Fibroblast of lung (primary cell): ENCODE measurements around the gene ACOT7.

Experiments
- EZH2 ChIP-seq: IDR thresholded peaks from 2 replicates; pipeline ENCODE4 v1.5.1; 2012; ENCODE audit warnings: low read length, control low read depth, mild to moderate bottlenecking; ENCODE audit errors: missing control alignments
- TF ChIP-seq, protein P1 (sequence below), 2 donors: IDR thresholded peaks in 1 of 2; conservative IDR thresholded peaks in 1 of 2; 1 replicate in 1 of 2; 2 replicates in 1 of 2; pipeline ENCODE4 v1.5.1; 2011 to 2012; ENCODE audit warnings: low read length in 2 of 2, control low read depth in 1 of 2, inconsistent platforms in 1 of 2, low read depth in 1 of 2, mild to moderate bottlenecking in 1 of 2

DNA sequence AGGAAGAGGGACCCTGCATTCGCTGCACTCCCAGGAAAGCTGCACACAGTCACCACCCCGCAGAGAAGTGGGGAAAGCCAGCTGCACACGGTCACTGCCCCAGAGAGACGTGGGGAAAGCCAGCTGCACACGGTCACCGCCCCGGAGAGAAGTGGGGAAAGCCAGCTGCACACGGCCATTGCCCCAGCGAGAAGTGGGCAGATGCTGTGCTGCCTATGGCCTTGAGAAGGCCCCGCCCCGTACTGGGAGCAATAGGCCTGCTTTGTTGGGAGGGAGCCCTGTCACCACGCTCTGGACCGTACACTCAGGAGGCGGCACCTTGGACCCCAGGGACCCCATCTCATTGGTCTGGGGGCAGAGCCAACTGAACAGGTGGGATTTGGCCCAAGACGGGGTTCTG is 128.4 kb downstream of the ACOT7 start:
- TF ChIP-seq, protein P1, sequence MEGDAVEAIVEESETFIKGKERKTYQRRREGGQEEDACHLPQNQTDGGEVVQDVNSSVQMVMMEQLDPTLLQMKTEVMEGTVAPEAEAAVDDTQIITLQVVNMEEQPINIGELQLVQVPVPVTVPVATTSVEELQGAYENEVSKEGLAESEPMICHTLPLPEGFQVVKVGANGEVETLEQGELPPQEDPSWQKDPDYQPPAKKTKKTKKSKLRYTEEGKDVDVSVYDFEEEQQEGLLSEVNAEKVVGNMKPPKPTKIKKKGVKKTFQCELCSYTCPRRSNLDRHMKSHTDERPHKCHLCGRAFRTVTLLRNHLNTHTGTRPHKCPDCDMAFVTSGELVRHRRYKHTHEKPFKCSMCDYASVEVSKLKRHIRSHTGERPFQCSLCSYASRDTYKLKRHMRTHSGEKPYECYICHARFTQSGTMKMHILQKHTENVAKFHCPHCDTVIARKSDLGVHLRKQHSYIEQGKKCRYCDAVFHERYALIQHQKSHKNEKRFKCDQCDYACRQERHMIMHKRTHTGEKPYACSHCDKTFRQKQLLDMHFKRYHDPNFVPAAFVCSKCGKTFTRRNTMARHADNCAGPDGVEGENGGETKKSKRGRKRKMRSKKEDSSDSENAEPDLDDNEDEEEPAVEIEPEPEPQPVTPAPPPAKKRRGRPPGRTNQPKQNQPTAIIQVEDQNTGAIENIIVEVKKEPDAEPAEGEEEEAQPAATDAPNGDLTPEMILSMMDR (conservative IDR thresholded peaks at IDR 0.05 in 1 of 2, IDR thresholded peaks at IDR 0.05 in 1 of 2; ENCODE audit: low read depth in 1 of 2, low read length in 2 of 2) = no peak
- TF ChIP-seq EZH2 = no peak
